Measurements from ENCODE around the gene AOX1.

- TF ChIP-seq POLR2A (IDR thresholded peaks at IDR 0.05) (no peak), CTCF (IDR thresholded peaks at IDR 0.05) (no peak)
Observed at GRCh38 chr2:200695601-200696000, 109.8 kb downstream of the AOX1 start.

All from lower leg skin (tissue), 3 donors.